Breast epithelium (tissue), 3 donors: ENCODE results near the gene SLCO4A1.

Experiments
- POLR2A ChIP-seq: fragments of 450-650 bp; IDR thresholded peaks from one replicate; pipeline ENCODE4 v1.6.1; 2016; ENCODE audit warnings: antibody characterized with exemption, mild to moderate bottlenecking, moderate library complexity
- POLR2AphosphoS5 ChIP-seq, 3 donors: sonication (generic); formaldehyde crosslinking; IDR thresholded peaks; one replicate each; pipeline ENCODE4 v1.6.1; 2017; ENCODE audit warnings: antibody characterized with exemption in 3 of 3
- TF ChIP-seq, protein P1 (sequence below), 3 donors: fragments of 450-650 bp; IDR thresholded peaks; one replicate each; pipeline ENCODE4 v1.5.1; 2016 to 2017; ENCODE audit warnings: antibody characterized with exemption in 3 of 3, mild to moderate bottlenecking in 3 of 3, moderate library complexity in 3 of 3

DNA sequence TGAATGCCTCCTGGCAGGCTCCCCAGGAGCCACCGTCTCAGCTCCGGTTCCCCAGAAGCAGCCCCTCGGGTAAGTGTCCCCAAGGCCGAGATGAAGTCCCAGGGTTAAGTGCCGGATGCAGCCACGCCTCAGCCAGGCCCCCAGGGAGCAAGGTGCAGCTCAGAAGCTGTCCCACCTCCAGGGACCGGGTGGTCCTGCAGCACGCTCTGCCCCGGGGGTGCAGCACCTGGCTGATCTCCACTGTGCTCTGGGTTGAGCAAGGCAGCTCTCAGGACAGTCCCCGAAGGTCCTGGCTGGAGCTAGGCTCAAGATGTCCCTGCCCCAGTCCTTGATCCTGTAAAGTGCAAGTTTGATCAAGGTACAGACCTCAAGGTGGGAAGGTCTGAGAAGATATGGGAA is 51.2 kb downstream of the SLCO4A1 start:
- TF ChIP-seq, protein P1, sequence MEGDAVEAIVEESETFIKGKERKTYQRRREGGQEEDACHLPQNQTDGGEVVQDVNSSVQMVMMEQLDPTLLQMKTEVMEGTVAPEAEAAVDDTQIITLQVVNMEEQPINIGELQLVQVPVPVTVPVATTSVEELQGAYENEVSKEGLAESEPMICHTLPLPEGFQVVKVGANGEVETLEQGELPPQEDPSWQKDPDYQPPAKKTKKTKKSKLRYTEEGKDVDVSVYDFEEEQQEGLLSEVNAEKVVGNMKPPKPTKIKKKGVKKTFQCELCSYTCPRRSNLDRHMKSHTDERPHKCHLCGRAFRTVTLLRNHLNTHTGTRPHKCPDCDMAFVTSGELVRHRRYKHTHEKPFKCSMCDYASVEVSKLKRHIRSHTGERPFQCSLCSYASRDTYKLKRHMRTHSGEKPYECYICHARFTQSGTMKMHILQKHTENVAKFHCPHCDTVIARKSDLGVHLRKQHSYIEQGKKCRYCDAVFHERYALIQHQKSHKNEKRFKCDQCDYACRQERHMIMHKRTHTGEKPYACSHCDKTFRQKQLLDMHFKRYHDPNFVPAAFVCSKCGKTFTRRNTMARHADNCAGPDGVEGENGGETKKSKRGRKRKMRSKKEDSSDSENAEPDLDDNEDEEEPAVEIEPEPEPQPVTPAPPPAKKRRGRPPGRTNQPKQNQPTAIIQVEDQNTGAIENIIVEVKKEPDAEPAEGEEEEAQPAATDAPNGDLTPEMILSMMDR (IDR thresholded peaks at IDR 0.05) = no peak
- TF ChIP-seq POLR2A (no peak), POLR2AphosphoS5 (IDR thresholded peaks at IDR 0.05) (no peak)
